HepG2 (cell line): ENCODE measurements around the gene XPR1. TPM values are rescaled to one million over a fixed set of nuclear protein-coding genes. Genes with fewer than 3 reads are reported as not detected.

Experiments
- ATAC-seq: fragments of 200-7000 bp; cut with Tn5 transposase; 3 replicates; pipeline ENCODE4 v1.9.1; 2020; ENCODE audit warnings: mild to moderate bottlenecking, moderate library complexity
- BruUV-seq: library from RNA; stranded (reverse); fragments of 400-500 nt; replicated peaks from 2 replicates; lab custom pipeline; 2021; lab: Mats Ljungman, UMichigan
- CTCF ChIA-PET: fragments of 300-600 bp; formaldehyde crosslinking; extraction: SDS; loops from one replicate; lab custom pipeline; 2021; ENCODE audit warnings: low total read pairs, inconsistent platforms, low intra/inter-chr PET ratio; lab: Yijun Ruan, JAX
- POLR2A ChIA-PET: fragments of 350-600 bp; sonication (Branson Sonifier 250); formaldehyde crosslinking; loops from one replicate; lab custom pipeline; 2020; ENCODE audit warnings: antibody characterized with exemption, inconsistent platforms; lab: Yijun Ruan, JAX
- DNase-seq: peaks from one replicate; pipeline ENCODE4 v3.0.0-alpha.2; 2015; ENCODE audit warnings: low spot score
- FAIRE-seq: peaks from 3 replicates; lab custom pipeline; 2011; peaks lifted over from hg19 to GRCh38; lab: Jason Lieb, UNC
- H2AFZ ChIP-seq: one replicate; pipeline ENCODE4 v1.6.1; 2011; ENCODE audit warnings: low read length, inconsistent platforms
- H3K27ac ChIP-seq: fragments of 300-600 bp; 3 replicates; pipeline ENCODE4 v1.8.0; 2011; ENCODE audit warnings: mixed run types, mild to moderate bottlenecking, mixed read lengths, low read length, inconsistent platforms; ENCODE audit not compliant: insufficient read depth; ENCODE audit errors: extremely low read length
- H3K27me3 ChIP-seq, 2 experiments: fragments of 200-600 bp in 1 of 2; 2 replicates in 1 of 2; 3 replicates in 1 of 2; pipeline versions ENCODE4 v1.6.0 to v1.8.0; 2011; ENCODE audit warnings: low read length in 2 of 2, mild to moderate bottlenecking in 2 of 2, moderate library complexity in 2 of 2, inconsistent platforms in 1 of 2; ENCODE audit not compliant: insufficient read depth in 2 of 2, control insufficient read depth in 1 of 2
- H3K36me3 ChIP-seq, 2 experiments: fragments of 200-600 bp in 1 of 2; replicated peaks in 1 of 2; 2 replicates in 1 of 2; 3 replicates in 1 of 2; pipeline versions ENCODE4 v1.5.1 to v1.8.0; 2011; ENCODE audit warnings: low read length in 2 of 2, inconsistent platforms in 1 of 2; ENCODE audit not compliant: insufficient read depth in 2 of 2, control insufficient read depth in 1 of 2
- H3K4me1 ChIP-seq: 2 replicates; pipeline ENCODE4 v1.5.1; 2012; ENCODE audit warnings: low read length, inconsistent platforms; ENCODE audit not compliant: insufficient read depth
- H3K4me2 ChIP-seq: 2 replicates; pipeline ENCODE4 v1.6.0; 2011; ENCODE audit warnings: low read depth, low read length, inconsistent platforms
- H3K4me3 ChIP-seq, 3 experiments: fragments of 200-600 bp in 1 of 3; sonication (generic), shearing (Covaris generic) in 1 of 3; replicated peaks in 1 of 3; 2 replicates each; pipeline ENCODE4 v1.5.1; 2011 to 2016; ENCODE audit warnings: low read length in 3 of 3, inconsistent platforms in 2 of 3, low read depth in 2 of 3, mild to moderate bottlenecking in 2 of 3, control low read depth in 1 of 3, mixed read lengths in 1 of 3; ENCODE audit not compliant: insufficient read depth in 1 of 3
- H3K79me2 ChIP-seq: one replicate; pipeline ENCODE4 v1.6.1; 2011; ENCODE audit warnings: low read length, inconsistent platforms; ENCODE audit not compliant: insufficient read depth
- H3K9ac ChIP-seq: 2 replicates; pipeline ENCODE4 v1.6.0; 2011; ENCODE audit warnings: mild to moderate bottlenecking, low read depth, low read length, inconsistent platforms; ENCODE audit not compliant: insufficient read depth
- H3K9me3 ChIP-seq: 2 replicates; pipeline ENCODE4 v1.5.1; 2012; ENCODE audit warnings: mild to moderate bottlenecking, low read length
- H4K20me1 ChIP-seq: 2 replicates; pipeline ENCODE4 v1.6.0; 2011; ENCODE audit warnings: inconsistent platforms, mild to moderate bottlenecking, low read length, moderate library complexity; ENCODE audit not compliant: insufficient read depth
- ATF1 ChIP-seq: IDR thresholded peaks from 2 replicates; pipeline ENCODE4 v1.6.1; 2016; ENCODE audit warnings: mild to moderate bottlenecking, control low read depth
- CREB1 ChIP-seq, 2 experiments: fragments of 450-650 bp in 1 of 2; IDR thresholded peaks; 2 replicates each; pipeline ENCODE4 v1.6.1; 2016 to 2017; ENCODE audit warnings: control low read depth in 1 of 2, mild to moderate bottlenecking in 1 of 2, missing compliant biosample characterization in 1 of 2, missing genetic modification characterization in 1 of 2
- DDIT3 ChIP-seq: sonication (generic); formaldehyde crosslinking; IDR thresholded peaks from 2 replicates; pipeline ENCODE4 v1.4.0; 2020; ENCODE audit warnings: mild to moderate bottlenecking, missing genetic modification reagents
- ETV5 ChIP-seq: IDR thresholded peaks from 2 replicates; pipeline ENCODE4 v1.6.1; 2018; ENCODE audit warnings: missing biosample characterization, missing genetic modification reagents, inconsistent platforms, borderline replicate concordance
- GTF3A ChIP-seq: sonication (generic); formaldehyde crosslinking; conservative IDR thresholded peaks from 2 replicates; pipeline ENCODE4 v1.4.0; 2020; ENCODE audit warnings: mild to moderate bottlenecking, missing genetic modification reagents
- KDM5B ChIP-seq: sonication (generic); formaldehyde crosslinking; IDR thresholded peaks from 2 replicates; pipeline ENCODE4 v1.4.0; 2020; ENCODE audit warnings: missing genetic modification reagents, mild to moderate bottlenecking, borderline replicate concordance
- KLF11 ChIP-seq: IDR thresholded peaks from 2 replicates; pipeline ENCODE4 v1.6.1; 2016; ENCODE audit warnings: missing compliant biosample characterization
- MEIS1 ChIP-seq: sonication (generic); formaldehyde crosslinking; IDR thresholded peaks from 2 replicates; pipeline ENCODE4 v1.9.0; 2021; ENCODE audit warnings: mild to moderate bottlenecking, missing genetic modification reagents, moderate library complexity, borderline replicate concordance
- SRSF4 ChIP-seq: fragments of 200-400 bp; formaldehyde crosslinking; IDR thresholded peaks from one replicate; pipeline ENCODE4 v1.6.1; 2018; ENCODE audit warnings: mild to moderate bottlenecking, low read depth, low read length, moderate library complexity; ENCODE audit not compliant: poor library complexity, severe bottlenecking
- TBX2 ChIP-seq: sonication (generic); formaldehyde crosslinking; IDR thresholded peaks from 2 replicates; pipeline ENCODE4 v1.5.0; 2020; ENCODE audit warnings: missing genetic modification reagents, mild to moderate bottlenecking, borderline replicate concordance
- ZNF124 ChIP-seq: sonication (generic); formaldehyde crosslinking; IDR thresholded peaks from 2 replicates; pipeline ENCODE4 v1.4.0; 2020; ENCODE audit warnings: missing genetic modification reagents
- ZNF644 ChIP-seq: IDR thresholded peaks from 2 replicates; pipeline ENCODE4 v1.6.1; 2016; ENCODE audit warnings: low read depth
- ZNF83 ChIP-seq: sonication (generic); formaldehyde crosslinking; IDR thresholded peaks from 2 replicates; pipeline ENCODE4 v1.4.0; 2020; ENCODE audit warnings: missing genetic modification reagents, mild to moderate bottlenecking, borderline replicate concordance
- ZSCAN22 ChIP-seq: sonication (generic); formaldehyde crosslinking; IDR thresholded peaks from 2 replicates; pipeline ENCODE4 v1.4.0; 2020; ENCODE audit warnings: mild to moderate bottlenecking, missing genetic modification reagents
- WGBS: methylation state at CpG from one replicate; pipeline ENCODE4 v1.1.6; 2017; ENCODE audit warnings: low lambda C conversion rate; 5-methylcytosine and 5-hydroxymethylcytosine counted together
- in situ Hi-C: cut with HindIII; loops from 2 replicates; pipeline ENCODE4 v1.10.0; 2017; ENCODE audit warnings: low pct_unique_long_range_greater_than_20kb; ENCODE audit not compliant: extremely low pct_ligation_motif_present
- intact Hi-C: fragments of 100-400 bp; cut with micrococcal nuclease; formaldehyde crosslinking; loops from one replicate; pipeline ENCODE4 v1.10.0; 2022; ENCODE audit not compliant: unreplicated experiment
- polyA plus RNA-seq, 8 experiments: library from polyadenylated mRNA; depleted of rRNA in 3 of 8; stranded (reverse) in 7 of 8; unstranded in 1 of 8; fragments of >200 nt; fragmentation: Illumina TruSeq in 4 of 8; extraction: Trizol in 4 of 8; gene quantifications; 2 replicates each; pipeline versions ENCODE4 v1.2.1 to v1.2.3, GENCODE V29; 2011 to 2016; ENCODE audit warnings: low read depth in 4 of 8, missing spikeins in 1 of 8, mixed read lengths in 1 of 8; ENCODE audit not compliant: insufficient read depth in 1 of 8
- total RNA-seq, 5 experiments: library from RNA; depleted of rRNA; stranded (reverse); fragments of >200 nt; fragmentation: Illumina TruSeq; extraction: Trizol; gene quantifications; 2 replicates each; pipeline ENCODE4 v1.2.3, GENCODE V29; 2016; ENCODE audit warnings: low read depth in 1 of 5
- TF ChIP-seq, protein P1 (sequence below): sonication (generic); formaldehyde crosslinking; IDR thresholded peaks from 2 replicates; pipeline ENCODE4 v1.5.0; 2020; ENCODE audit warnings: missing genetic modification reagents, mild to moderate bottlenecking, borderline replicate concordance
- TF ChIP-seq, protein P2 (sequence below): sonication (generic); formaldehyde crosslinking; IDR thresholded peaks from 2 replicates; pipeline ENCODE4 v1.4.0; 2020; ENCODE audit warnings: missing genetic modification reagents
- TF ChIP-seq, protein P3 (sequence below): sonication (generic); formaldehyde crosslinking; IDR thresholded peaks from 2 replicates; pipeline ENCODE4 v1.4.0; 2020; ENCODE audit warnings: missing genetic modification reagents, borderline replicate concordance

Gene XPR1
- total and polyA plus RNA-seq, 2 of the 13 experiments (the other 11 are each of a cell fraction or from before 2014, with no cell fraction given), result 22.3 to 23.6 TPM

GRCh38 chr1:180585994-180586359, 45.8 kb upstream of the XPR1 start:
- intact Hi-C loops, result loop anchor here (5.0 kb wide), 1 partner anchor 46 kb away; the partner anchor contains the start of gene XPR1
- H3K9me3 ChIP-seq, result no peaks in the 10 kb centered on the region
- TF ChIP-seq ETV5 (CRISPR knock-in tag), result no peak
- no peak for TF ChIP-seq DDIT3 (CRISPR knock-in tag)
- TF ChIP-seq GTF3A (CRISPR knock-in tag), result no peak
- TF ChIP-seq, protein P1, sequence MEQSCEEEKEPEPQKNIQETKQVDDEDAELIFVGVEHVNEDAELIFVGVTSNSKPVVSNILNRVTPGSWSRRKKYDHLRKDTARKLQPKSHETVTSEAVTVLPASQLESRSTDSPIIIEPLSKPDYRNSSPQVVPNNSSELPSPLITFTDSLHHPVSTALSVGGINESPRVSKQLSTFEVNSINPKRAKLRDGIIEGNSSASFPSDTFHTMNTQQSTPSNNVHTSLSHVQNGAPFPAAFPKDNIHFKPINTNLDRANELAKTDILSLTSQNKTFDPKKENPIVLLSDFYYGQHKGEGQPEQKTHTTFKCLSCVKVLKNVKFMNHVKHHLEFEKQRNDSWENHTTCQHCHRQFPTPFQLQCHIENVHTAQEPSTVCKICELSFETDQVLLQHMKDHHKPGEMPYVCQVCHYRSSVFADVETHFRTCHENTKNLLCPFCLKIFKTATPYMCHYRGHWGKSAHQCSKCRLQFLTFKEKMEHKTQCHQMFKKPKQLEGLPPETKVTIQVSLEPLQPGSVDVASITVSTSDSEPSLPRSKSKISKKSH (CRISPR knock-in tag), result no peak
- TF ChIP-seq ATF1 (CRISPR knock-in tag), result no peak
- TF ChIP-seq CREB1 (IDR thresholded peaks at IDR 0.05), result no peak
- no peak for TF ChIP-seq CREB1 (CRISPR knock-in tag; IDR thresholded peaks at IDR 0.05)
- TF ChIP-seq ZNF644 (CRISPR knock-in tag), result no peak
- TF ChIP-seq TBX2 (CRISPR knock-in tag), result no peak
- TF ChIP-seq MEIS1, result no peak
- no peak for TF ChIP-seq SRSF4
- TF ChIP-seq, protein P2, sequence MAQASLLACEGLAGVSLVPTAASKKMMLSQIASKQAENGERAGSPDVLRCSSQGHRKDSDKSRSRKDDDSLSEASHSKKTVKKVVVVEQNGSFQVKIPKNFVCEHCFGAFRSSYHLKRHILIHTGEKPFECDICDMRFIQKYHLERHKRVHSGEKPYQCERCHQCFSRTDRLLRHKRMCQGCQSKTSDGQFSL, result no peak
- TF ChIP-seq, protein P3, sequence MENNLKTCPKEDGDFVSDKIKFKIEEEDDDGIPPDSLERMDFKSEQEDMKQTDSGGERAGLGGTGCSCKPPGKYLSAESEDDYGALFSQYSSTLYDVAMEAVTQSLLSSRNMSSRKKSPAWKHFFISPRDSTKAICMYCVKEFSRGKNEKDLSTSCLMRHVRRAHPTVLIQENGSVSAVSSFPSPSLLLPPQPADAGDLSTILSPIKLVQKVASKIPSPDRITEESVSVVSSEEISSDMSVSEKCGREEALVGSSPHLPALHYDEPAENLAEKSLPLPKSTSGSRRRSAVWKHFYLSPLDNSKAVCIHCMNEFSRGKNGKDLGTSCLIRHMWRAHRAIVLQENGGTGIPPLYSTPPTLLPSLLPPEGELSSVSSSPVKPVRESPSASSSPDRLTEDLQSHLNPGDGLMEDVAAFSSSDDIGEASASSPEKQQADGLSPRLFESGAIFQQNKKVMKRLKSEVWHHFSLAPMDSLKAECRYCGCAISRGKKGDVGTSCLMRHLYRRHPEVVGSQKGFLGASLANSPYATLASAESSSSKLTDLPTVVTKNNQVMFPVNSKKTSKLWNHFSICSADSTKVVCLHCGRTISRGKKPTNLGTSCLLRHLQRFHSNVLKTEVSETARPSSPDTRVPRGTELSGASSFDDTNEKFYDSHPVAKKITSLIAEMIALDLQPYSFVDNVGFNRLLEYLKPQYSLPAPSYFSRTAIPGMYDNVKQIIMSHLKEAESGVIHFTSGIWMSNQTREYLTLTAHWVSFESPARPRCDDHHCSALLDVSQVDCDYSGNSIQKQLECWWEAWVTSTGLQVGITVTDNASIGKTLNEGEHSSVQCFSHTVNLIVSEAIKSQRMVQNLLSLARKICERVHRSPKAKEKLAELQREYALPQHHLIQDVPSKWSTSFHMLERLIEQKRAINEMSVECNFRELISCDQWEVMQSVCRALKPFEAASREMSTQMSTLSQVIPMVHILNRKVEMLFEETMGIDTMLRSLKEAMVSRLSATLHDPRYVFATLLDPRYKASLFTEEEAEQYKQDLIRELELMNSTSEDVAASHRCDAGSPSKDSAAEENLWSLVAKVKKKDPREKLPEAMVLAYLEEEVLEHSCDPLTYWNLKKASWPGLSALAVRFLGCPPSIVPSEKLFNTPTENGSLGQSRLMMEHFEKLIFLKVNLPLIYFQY (CRISPR knock-in tag), result no peak
- TF ChIP-seq ZNF83 (CRISPR knock-in tag), result no peak
- TF ChIP-seq KDM5B (CRISPR knock-in tag), result no peak
- no peak for TF ChIP-seq ZSCAN22 (CRISPR knock-in tag)
- no peak for TF ChIP-seq KLF11
- no peak for TF ChIP-seq ZNF124 (CRISPR knock-in tag)
- TF ChIP-seq, all 625 proteins: peak for 0
- no peak for ATAC-seq
- no peak for DNase-seq
- Histone ChIP-seq H3K27ac (peak overlapping the region; percentile 53), H3K79me2 (no peaks in the 10 kb centered on the region), H3K4me1 (peaks cover 39% of the 10 kb centered on the region), H3K27me3 (no peaks in the 10 kb centered on the region), H3K9ac (no peak overlapping the region), H4K20me1 (no peaks in the 10 kb centered on the region), H2AFZ (no peak overlapping the region), H3K36me3 (no peaks in the 10 kb centered on the region), H3K4me3 (no peak overlapping the region), H3K4me2 (peak overlapping the region; percentile 65; the same call in 1 of the 2 replicates)
- BruUV-seq, result no TSS peak
- no peak for FAIRE-seq
- ChIA-PET POLR2A (interaction anchor here (1.3 to 2.7 kb wide), 4 partner anchors 13 to 277 kb away, joined by 4 to 11 read pairs (median 6); partner anchors contain the start of gene XPR1), CTCF (no interaction called here)
- 87% methylated on average over 4 of the region's 4 CpGs for WGBS
- in situ Hi-C loops, result no loop called here
